GM18873 (cell line): ENCODE measurements around the gene MRLN.
"Not testable (repeated sequence)": the region's sequence is repeated elsewhere in the genome, so short reads cannot be mapped to it uniquely, and the experiment has no call there.

Experiments
- ATAC-seq: cut with Tn5 transposase; IDR thresholded peaks from one replicate; pipeline ENCODE4 v1.9.1; 2021; ENCODE audit warnings: mild to moderate bottlenecking, moderate library complexity, moderate number of reproducible peaks; ENCODE audit not compliant: unreplicated experiment, low FRiP score

MRLN gene

GRCh38 chr10:59753267-59753666, at the start of gene MRLN:
Gene MRLN (minus strand): TSS chr10:59753455.
- ATAC-seq = no peak

- no peak for ATAC-seq
These were observed 47.9 kb upstream of the MRLN start for GRCh38 chr10:59801171-59801570.

GRCh38 chr10:59799421-59799820, 46.2 kb upstream of the MRLN start:
- no peak for ATAC-seq

- no peak for ATAC-seq
These were observed 40.7 kb upstream of the MRLN start for GRCh38 chr10:59793919-59794318.

- no peak for ATAC-seq
These were observed 39.6 kb upstream of the MRLN start for GRCh38 chr10:59792812-59793211.

GRCh38 chr10:59791601-59792000, 38.3 kb upstream of the MRLN start:
- no peak for ATAC-seq

GRCh38 chr10:59790080-59790479, 36.8 kb upstream of the MRLN start:
- ATAC-seq = not testable (repeated sequence)

- not testable (repeated sequence) for ATAC-seq
These were observed 35.7 kb upstream of the MRLN start for GRCh38 chr10:59788914-59789313.

- not testable (repeated sequence) for ATAC-seq
These were observed 33.8 kb upstream of the MRLN start for GRCh38 chr10:59787032-59787431.

- not testable (repeated sequence) for ATAC-seq
These were observed 32.2 kb upstream of the MRLN start for GRCh38 chr10:59785476-59785875.

- ATAC-seq = no peak
These were observed 28.3 kb upstream of the MRLN start for GRCh38 chr10:59781511-59781910.

- no peak for ATAC-seq
These were observed 26.7 kb upstream of the MRLN start for GRCh38 chr10:59779756-59780533.

GRCh38 chr10:59774451-59774850, 21.2 kb upstream of the MRLN start:
- no peak for ATAC-seq

GRCh38 chr10:59773088-59773487, 19.8 kb upstream of the MRLN start:
- no peak for ATAC-seq

- no peak for ATAC-seq
These were observed 18.0 kb upstream of the MRLN start for GRCh38 chr10:59771162-59771807.

GRCh38 chr10:59770689-59771088, 17.4 kb upstream of the MRLN start:
- no peak for ATAC-seq

- no peak for ATAC-seq
These were observed 9.2 kb upstream of the MRLN start for GRCh38 chr10:59762505-59762904.

- ATAC-seq = no peak
These were observed 4.7 kb upstream of the MRLN start for GRCh38 chr10:59757966-59758365.

GRCh38 chr10:59754951-59755350, 1.7 kb upstream of the MRLN start:
- ATAC-seq = no peak

- no peak for ATAC-seq
These were observed 846 bp downstream of the MRLN start for GRCh38 chr10:59752278-59752940.

GRCh38 chr10:59750155-59750945, 2.9 kb downstream of the MRLN start:
- ATAC-seq = no peak
